GM12875 (cell line): ENCODE data around the gene MT1X.

ENCODE experiments used
- H3K4me3 ChIP-seq: one replicate; pipeline ENCODE4 v1.5.1; 2011; ENCODE audit warnings: low read depth, low read length, control low read depth
- TF ChIP-seq, protein P1 (sequence below): IDR thresholded peaks from 2 replicates; pipeline ENCODE4 v1.5.1; 2011; ENCODE audit warnings: low read depth, mild to moderate bottlenecking, control low read depth, inconsistent platforms, low read length, moderate library complexity, borderline replicate concordance; ENCODE audit not compliant: insufficient read depth

MT1X gene

DNA sequence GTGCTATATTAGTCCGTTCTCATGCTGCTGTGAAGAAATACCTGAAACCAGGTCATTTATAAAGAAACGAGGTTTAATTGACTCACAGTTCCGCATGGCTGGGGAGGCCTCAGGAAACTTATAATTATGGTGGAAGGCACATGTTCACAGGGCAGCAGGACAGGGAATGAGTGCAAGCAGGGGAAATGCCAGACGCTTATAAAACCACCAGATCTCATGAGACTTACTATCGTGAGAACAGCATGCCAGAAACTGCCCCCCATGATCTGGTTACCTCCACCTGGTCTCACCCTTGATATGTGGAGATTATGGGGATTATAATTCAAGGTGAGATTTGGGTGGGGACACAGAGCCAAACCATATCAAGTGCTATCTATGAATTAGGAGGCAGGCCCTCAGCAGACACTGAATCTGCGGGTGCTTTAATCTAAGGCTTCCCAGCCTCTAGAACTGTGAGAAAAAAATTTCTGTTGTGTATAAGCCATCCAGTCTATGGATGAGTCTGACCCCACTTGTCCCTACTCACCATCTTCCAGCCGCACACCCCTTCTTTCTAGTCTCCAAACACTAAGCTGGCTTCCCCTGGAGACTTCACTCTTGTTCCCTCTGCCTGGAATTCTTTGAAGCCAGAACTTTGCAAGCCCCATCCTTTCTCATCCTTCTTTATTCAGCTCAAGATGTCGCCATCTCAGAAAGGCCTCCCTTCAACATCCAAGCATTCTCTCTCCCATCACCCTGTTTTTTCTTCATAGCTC, 46.9 kb downstream of the MT1X start:
- TF ChIP-seq, protein P1, sequence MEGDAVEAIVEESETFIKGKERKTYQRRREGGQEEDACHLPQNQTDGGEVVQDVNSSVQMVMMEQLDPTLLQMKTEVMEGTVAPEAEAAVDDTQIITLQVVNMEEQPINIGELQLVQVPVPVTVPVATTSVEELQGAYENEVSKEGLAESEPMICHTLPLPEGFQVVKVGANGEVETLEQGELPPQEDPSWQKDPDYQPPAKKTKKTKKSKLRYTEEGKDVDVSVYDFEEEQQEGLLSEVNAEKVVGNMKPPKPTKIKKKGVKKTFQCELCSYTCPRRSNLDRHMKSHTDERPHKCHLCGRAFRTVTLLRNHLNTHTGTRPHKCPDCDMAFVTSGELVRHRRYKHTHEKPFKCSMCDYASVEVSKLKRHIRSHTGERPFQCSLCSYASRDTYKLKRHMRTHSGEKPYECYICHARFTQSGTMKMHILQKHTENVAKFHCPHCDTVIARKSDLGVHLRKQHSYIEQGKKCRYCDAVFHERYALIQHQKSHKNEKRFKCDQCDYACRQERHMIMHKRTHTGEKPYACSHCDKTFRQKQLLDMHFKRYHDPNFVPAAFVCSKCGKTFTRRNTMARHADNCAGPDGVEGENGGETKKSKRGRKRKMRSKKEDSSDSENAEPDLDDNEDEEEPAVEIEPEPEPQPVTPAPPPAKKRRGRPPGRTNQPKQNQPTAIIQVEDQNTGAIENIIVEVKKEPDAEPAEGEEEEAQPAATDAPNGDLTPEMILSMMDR, result no peak
- peak overlapping the region; percentile 96 for H3K4me3 ChIP-seq

DNA sequence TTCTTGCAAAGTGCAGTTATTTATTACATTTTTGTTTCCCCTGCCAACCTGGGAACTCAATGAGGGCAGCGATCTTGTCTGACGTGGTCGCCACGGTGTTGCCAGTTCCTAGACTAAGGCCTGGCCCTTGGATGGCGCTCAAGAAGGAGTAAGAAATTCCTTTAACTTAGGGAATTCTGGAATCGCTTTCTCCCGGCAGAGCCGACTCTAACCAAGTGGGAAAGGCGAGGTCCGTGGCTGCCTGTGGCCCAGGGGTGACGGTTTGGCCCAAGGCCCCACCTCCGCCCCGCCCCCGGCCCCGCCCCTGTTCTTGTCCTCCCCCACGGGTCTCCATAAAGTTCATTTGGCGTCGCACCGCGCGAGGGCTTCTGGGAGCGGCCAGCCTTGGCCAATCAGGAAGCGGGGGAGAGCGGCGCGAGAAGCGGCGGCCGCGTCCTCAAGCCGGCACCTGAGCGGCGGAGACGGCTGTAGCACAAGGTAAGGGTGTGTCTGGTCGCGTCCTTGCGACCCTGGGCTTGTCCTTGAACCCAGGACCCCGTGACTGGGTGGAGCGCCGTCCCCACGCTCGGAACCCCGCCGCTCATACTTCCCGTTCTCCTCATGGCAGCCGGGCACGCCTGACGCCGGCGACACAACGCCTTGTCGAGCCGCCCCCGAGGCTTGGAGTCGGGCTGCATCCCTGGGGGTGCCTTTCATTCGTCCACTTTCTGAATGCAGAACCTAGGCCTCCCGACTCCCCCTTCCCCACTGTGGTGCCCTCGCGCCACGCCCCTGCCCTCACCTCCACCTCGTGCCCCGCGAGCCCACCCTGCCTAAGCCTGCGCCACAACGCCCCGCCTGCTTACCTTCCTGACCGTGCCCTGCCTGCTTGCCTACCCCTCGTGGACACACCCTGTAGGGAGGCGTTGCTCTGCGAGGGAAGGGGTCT, 47.7 kb downstream of the MT1X start, which contains the start of gene NUP93:
NUP93 (plus strand) TSS at position 395 of the 928 bp plus-strand sequence. CDS start 18,119 bp downstream, outside the sequence.
- TF ChIP-seq, protein P1, result no peak
- H3K4me3 ChIP-seq, result peak within 1 kb of the TSS; percentile 96

DNA sequence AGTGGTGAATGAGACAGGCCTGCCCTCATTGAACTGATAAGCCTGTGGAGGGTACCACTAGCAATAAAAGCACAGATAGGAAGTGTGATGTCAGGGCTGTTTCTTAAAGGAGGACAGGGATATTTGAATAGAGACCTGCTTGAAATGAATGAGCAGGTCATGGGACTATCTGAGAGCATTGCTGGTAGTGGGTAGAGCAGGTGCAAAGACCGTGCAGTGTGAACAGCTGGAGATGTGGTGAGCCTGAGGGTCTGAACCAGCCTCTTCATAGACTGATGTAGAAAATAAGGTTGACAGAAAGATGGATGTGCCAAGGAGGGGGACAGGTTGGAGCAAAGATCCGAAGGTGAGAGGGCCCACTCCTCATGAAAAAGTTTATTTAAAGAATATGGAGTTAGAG, 50.1 kb downstream of the MT1X start:
- no peak overlapping the region for H3K4me3 ChIP-seq
- TF ChIP-seq, protein P1, result no peak

DNA sequence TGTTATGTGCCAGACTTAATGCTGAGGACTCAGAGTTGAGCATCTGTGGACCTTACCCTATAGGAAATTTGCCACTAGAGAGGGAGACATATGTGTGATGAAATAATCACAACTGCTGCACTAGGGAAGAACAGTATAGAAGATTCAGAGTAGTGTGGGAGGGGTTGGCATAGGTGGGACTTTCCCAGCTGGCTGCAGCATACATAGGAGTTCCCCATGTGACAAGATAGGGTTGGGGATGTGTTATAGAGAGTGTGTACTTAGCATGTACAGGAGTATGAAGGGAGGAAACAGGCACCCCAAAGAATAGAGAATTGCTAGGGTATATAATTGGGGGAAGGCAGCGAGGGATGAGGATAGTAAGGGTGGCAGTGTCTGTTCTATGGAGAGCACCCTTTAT, 50.6 kb downstream of the MT1X start:
- H3K4me3 ChIP-seq, result no peak overlapping the region
- TF ChIP-seq, protein P1, result no peak
